ENCODE data around the gene MACROD2. TPM values are rescaled to one million over a fixed set of nuclear protein-coding genes. Genes with fewer than 3 reads are reported as not detected.

MACROD2 gene
- total and polyA plus RNA-seq, 2 experiments from 2014 or later, result 2.8 to 4.3 TPM

GRCh38 chr20:15642676-15643075, 1647.4 kb downstream of the MACROD2 start (continued):
- TF ChIP-seq ZNF462 (CRISPR knock-in tag; IDR thresholded peaks at IDR 0.05), result no peak

- peaks cover 7% of the 10 kb centered on the region; the same call in 1 of the 2 replicates for H3K4me1 ChIP-seq (ENCODE audit: insufficient read depth)
- no peaks in the 10 kb centered on the region for H4K20me1 ChIP-seq (replicated peaks; ENCODE audit: insufficient read depth)
- peak; percentile 43 for DNase-seq (ENCODE audit: low spot score)
- Mint-ChIP-seq H3K9me3 (no peaks in the 10 kb centered on the region; the same call in 2 of the 3 replicates), H3K36me3 (ENCODE audit: low read depth) (no peaks in the 10 kb centered on the region), H3K4me1 (peaks cover 7% of the 10 kb centered on the region), H3K27ac (no peak overlapping the region), H3K27me3 (ENCODE audit: insufficient read depth, low read depth, poor library complexity) (peaks cover 7% of the 10 kb centered on the region), H3K4me3 (no peak overlapping the region)
- no peaks in the 10 kb centered on the region for H3K36me3 ChIP-seq (ENCODE audit: insufficient read depth)
- no peak overlapping the region for H3K27ac ChIP-seq (ENCODE audit: low read depth)
- no peak overlapping the region for H2AFZ ChIP-seq
- no peak; the same call in 2 of the 3 replicates for ATAC-seq
- H3K9me2 ChIP-seq (ENCODE audit: insufficient read depth), result peaks cover 25% of the 10 kb centered on the region
- no peak overlapping the region for H3K4me3 ChIP-seq
- TF ChIP-seq EZH2 (IDR thresholded peaks at IDR 0.05; ENCODE audit: low read depth, unreplicated experiment) (no peak), CTCF (conservative IDR thresholded peaks at IDR 0.05; ENCODE audit: low read depth in 2 of 2) (peak; percentile 53 to 61)
- no peaks in the 10 kb centered on the region for H3K27me3 ChIP-seq (ENCODE audit: insufficient read depth)
- H3K4me2 ChIP-seq, result no peak overlapping the region
- H3K79me2 ChIP-seq (replicated peaks; ENCODE audit: insufficient read depth), result no peaks in the 10 kb centered on the region
- H3F3A ChIP-seq (replicated peaks; ENCODE audit: low read depth), result no peaks in the 10 kb centered on the region
Measured at GRCh38 chr20:15643713-15644112, 1648.4 kb downstream of the MACROD2 start.

Data from GM23338 (cell line).